ENCODE results near the gene SBF1. TPM values are rescaled to one million over a fixed set of nuclear protein-coding genes. Genes with fewer than 3 reads are reported as not detected.

The SBF1 gene
- total RNA-seq, 4 donors from 2014 or later = 56.1 to 121 (median 86.9) TPM

- Histone ChIP-seq H3K27me3 (no peaks in the 10 kb centered on the region), H3K9me3 (no peaks in the 10 kb centered on the region), H3K4me3 (no peak overlapping the region), H3K4me1 (no peaks in the 10 kb centered on the region), H3K36me3 (peaks cover 81 to 100% (median 97%) of the 10 kb centered on the region in 4 donors), H3K27ac (replicated peaks in 1 of 4) (no peak overlapping the region)
- TF ChIP-seq EP300 (IDR thresholded peaks at IDR 0.05) = no peak
- TF ChIP-seq POLR2A (IDR thresholded peaks at IDR 0.05; ENCODE audit: low read depth) = no peak
- no peak for TF ChIP-seq POLR2AphosphoS5 (IDR thresholded peaks at IDR 0.05)
- TF ChIP-seq, protein P1, sequence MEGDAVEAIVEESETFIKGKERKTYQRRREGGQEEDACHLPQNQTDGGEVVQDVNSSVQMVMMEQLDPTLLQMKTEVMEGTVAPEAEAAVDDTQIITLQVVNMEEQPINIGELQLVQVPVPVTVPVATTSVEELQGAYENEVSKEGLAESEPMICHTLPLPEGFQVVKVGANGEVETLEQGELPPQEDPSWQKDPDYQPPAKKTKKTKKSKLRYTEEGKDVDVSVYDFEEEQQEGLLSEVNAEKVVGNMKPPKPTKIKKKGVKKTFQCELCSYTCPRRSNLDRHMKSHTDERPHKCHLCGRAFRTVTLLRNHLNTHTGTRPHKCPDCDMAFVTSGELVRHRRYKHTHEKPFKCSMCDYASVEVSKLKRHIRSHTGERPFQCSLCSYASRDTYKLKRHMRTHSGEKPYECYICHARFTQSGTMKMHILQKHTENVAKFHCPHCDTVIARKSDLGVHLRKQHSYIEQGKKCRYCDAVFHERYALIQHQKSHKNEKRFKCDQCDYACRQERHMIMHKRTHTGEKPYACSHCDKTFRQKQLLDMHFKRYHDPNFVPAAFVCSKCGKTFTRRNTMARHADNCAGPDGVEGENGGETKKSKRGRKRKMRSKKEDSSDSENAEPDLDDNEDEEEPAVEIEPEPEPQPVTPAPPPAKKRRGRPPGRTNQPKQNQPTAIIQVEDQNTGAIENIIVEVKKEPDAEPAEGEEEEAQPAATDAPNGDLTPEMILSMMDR (IDR thresholded peaks at IDR 0.05) = no peak
- 90% methylated on average over 10 of the region's 10 CpGs for whole genome bisulfite sequencing
- no peak for DNase-seq (ENCODE audit: extremely low spot score)
- intact Hi-C loops (cut with DNase I) = no loop called here
Measured at GRCh38 chr22:50420015-50420414, 54.8 kb downstream of the SBF1 start.

DNA sequence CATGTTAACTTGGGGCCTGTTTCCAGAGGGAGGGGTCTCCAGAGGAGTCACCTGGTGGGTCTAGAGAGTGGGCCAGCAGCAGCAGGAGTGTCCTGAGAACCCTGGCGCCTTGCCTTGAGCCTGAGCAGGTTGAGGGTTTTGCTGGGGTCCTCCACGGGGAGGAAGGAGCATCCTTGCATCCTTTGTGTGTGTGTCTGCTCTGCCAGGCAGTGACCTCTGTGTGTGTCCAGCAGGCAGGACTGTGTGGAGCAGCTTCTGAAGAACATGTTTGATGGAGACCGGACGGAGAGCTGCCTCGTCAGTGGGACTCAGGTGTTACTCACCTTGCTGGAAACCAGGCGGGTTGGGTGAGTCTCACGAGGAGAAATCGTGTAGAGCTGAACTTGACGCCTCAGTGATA, 55.7 kb downstream of the SBF1 start:
- H3K4me1 ChIP-seq = no peaks in the 10 kb centered on the region
- H3K36me3 ChIP-seq = peaks cover 86 to 100% (median 100%) of the 10 kb centered on the region in 4 donors
- no peaks in the 10 kb centered on the region for H3K9me3 ChIP-seq
- no peak overlapping the region for H3K27ac ChIP-seq (replicated peaks in 1 of 4)
- no peak overlapping the region for H3K4me3 ChIP-seq
- WGBS = 96% methylated on average over 9 of the region's 9 CpGs
- no peak for TF ChIP-seq POLR2AphosphoS5 (IDR thresholded peaks at IDR 0.05)
- TF ChIP-seq, protein P1 (IDR thresholded peaks at IDR 0.05) = no peak
- TF ChIP-seq EP300 (IDR thresholded peaks at IDR 0.05) = no peak
- no peak for TF ChIP-seq POLR2A (IDR thresholded peaks at IDR 0.05; ENCODE audit: low read depth)
- no peaks in the 10 kb centered on the region for H3K27me3 ChIP-seq
- intact Hi-C loops (cut with DNase I) = no loop called here
- DNase-seq (ENCODE audit: extremely low spot score) = no peak

- peaks cover 81 to 100% (median 100%) of the 10 kb centered on the region in 4 donors for H3K36me3 ChIP-seq
- H3K27ac ChIP-seq (replicated peaks in 1 of 4) = no peak overlapping the region
- DNase-seq (ENCODE audit: extremely low spot score) = no peak
- H3K27me3 ChIP-seq = no peaks in the 10 kb centered on the region
- TF ChIP-seq EP300 (IDR thresholded peaks at IDR 0.05) (no peak), POLR2AphosphoS5 (IDR thresholded peaks at IDR 0.05) (no peak), POLR2A (IDR thresholded peaks at IDR 0.05; ENCODE audit: low read depth) (no peak)
- TF ChIP-seq, protein P1 (IDR thresholded peaks at IDR 0.05) = no peak
- 87% methylated on average over 5 of the region's 5 CpGs for WGBS
- H3K9me3 ChIP-seq = no peaks in the 10 kb centered on the region
- H3K4me3 ChIP-seq = no peak overlapping the region
- no peaks in the 10 kb centered on the region for H3K4me1 ChIP-seq
- intact Hi-C loops (cut with DNase I) = no loop called here
Measured at GRCh38 chr22:50418624-50419023, 56.2 kb downstream of the SBF1 start.

GRCh38 chr22:50417411-50418210, 57.2 kb downstream of the SBF1 start:
- TF ChIP-seq EP300 (IDR thresholded peaks at IDR 0.05) = no peak
- no peak for TF ChIP-seq POLR2AphosphoS5 (IDR thresholded peaks at IDR 0.05)
- no peak for TF ChIP-seq POLR2A (IDR thresholded peaks at IDR 0.05; ENCODE audit: low read depth)
- TF ChIP-seq, protein P1 (IDR thresholded peaks at IDR 0.05) = no peak
- H3K27me3 ChIP-seq = no peaks in the 10 kb centered on the region

More at GRCh38 chr22:50417411-50418210, 57.2 kb downstream of the SBF1 start:
- WGBS = 91% methylated on average over 13 of the region's 13 CpGs
- H3K4me3 ChIP-seq = no peak overlapping the region
- H3K4me1 ChIP-seq = no peaks in the 10 kb centered on the region
- H3K36me3 ChIP-seq = peaks cover 71 to 95% (median 92%) of the 10 kb centered on the region in 4 donors
- no peaks in the 10 kb centered on the region for H3K9me3 ChIP-seq
- no peak for DNase-seq (ENCODE audit: extremely low spot score)
- H3K27ac ChIP-seq (replicated peaks in 1 of 4) = no peak overlapping the region
- intact Hi-C loops (cut with DNase I) = no loop called here

Data from esophagus muscularis mucosa (tissue), 4 donors.